NCI-H2227 (cell line): ENCODE results near the gene CCN5.

Experiments used
- DNase-seq: peaks from one replicate; lab custom pipeline; 2025; ENCODE audit not compliant: unreplicated experiment; lab: John Stamatoyannopoulos, UW

CCN5 gene

DNA sequence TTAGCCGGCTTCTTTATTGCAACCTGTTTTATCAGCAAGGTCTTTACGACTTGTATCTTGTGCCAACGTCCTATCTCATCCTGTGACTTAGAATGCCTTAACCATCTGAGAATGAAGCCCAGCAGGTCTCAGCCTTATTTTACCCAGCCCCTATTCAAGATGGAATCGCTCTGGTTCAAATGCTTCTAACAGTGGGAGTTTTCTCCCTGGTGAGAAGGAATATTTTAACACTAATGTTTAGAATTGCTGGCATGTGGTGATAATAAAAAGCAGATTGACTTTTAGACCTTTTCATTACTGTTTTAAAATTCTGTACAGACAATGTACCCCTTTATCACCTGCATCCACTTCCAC lies 20.6 kb downstream of the CCN5 start:
- no peak for DNase-seq

DNA sequence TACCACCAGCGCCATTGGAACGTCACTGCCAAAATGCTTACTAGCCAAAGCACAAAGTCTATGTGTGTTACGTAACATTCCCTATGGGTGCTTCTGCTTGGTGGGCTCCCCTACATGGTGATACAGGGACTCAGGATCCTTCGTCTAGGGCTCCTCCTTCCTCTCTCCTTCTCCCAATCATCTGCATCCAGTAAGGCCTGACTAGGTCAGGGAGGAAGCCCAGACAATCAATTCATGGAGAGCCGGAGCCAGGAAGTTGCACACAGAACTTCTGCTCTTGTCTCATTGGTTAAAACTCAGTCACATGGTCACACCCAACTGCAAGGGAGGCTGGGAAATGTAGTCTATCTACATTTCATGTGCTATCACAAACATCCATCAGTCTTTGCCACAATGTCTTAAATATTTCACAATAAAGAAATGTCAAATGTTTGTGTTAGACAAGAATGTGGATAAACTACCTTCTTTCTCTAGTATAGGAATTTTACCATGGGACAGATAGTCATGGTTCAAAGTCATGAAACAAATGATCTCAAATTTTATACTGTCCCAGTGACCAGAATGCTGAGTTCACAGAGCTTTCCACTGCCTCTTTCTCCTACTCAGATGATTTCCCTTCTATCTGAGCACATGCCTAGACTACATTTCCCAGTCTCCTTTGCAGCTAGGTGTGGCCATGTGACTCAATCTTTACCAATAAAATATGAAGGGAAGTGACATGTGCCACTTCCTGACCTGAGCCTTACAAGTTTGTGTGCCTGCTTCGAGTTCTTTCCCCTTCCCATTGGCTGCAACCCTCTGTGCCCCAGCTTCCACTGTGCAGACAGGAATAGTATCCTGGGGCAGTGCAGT lies 21.2 kb downstream of the CCN5 start:
- peak; percentile 88 for DNase-seq

DNA sequence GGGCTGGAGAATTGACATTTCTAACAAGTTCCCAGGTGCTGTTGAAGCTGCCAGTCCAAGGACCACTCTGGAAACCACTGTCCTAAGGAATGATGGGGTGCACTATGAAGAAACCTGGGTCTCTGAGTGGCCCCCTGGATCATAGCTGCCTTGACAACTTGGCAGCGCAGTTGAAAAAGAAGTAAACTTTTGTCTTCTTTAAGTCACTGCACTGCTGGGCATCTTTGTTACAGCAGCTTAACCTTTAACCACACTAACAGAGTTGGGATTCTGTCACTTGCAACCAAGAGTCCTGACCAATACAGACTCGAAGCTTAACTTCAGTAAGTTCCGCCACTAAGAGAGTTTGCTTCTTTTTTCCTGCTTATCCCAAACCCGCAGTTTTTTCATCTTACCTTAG lies 21.9 kb downstream of the CCN5 start:
- no peak for DNase-seq

DNA sequence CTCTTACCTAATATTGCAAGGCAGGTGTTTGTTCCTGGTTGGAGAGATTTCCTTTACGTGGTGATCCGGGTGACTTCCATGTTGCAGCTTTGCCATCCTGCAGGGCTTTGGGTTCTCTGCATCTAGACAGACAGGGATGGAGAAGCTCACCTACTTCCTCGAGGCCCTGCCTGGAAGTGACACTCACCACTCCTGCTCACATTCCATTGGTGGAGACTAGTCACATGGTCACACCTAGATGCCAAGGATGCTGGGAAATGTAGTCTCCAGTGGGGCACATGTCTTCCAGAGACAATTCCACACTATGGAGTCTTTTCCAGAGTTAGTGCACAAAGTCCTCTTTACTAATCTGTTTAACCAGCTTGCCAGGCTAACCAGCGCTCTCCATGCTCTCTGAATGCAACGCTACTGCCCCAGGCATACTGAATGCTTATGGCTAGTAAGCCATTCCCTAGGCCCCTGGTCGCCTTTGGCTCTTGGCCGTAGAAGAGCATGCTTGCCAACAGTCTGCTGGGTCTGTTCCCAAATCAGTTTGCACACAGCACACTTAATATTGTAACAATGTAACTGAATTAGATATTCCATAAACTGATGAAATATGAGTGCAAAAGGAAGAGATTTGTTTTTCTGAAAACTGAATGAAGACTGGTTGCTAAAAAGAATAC lies 23.8 kb downstream of the CCN5 start:
- DNase-seq, result peak; percentile 95

DNA sequence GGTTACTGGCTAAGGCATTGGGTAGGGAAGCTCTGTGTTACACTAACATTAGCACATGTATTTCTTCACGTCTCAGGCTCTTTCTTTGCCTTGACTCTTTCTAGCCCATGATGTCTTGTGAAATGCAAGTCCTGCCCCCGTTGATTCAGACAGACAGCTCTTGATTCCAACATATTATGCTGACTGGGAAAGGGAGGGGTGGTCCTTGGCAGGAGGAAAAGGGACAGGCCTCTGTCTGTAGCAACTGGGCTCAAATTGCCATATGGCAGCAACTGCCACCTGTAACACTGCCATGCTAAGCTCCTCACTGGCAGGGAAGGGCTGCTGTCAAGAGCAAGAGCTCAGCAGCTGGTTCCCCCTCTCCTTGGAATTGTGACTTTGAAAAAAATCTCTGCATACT lies 24.8 kb downstream of the CCN5 start:
- no peak for DNase-seq

DNA sequence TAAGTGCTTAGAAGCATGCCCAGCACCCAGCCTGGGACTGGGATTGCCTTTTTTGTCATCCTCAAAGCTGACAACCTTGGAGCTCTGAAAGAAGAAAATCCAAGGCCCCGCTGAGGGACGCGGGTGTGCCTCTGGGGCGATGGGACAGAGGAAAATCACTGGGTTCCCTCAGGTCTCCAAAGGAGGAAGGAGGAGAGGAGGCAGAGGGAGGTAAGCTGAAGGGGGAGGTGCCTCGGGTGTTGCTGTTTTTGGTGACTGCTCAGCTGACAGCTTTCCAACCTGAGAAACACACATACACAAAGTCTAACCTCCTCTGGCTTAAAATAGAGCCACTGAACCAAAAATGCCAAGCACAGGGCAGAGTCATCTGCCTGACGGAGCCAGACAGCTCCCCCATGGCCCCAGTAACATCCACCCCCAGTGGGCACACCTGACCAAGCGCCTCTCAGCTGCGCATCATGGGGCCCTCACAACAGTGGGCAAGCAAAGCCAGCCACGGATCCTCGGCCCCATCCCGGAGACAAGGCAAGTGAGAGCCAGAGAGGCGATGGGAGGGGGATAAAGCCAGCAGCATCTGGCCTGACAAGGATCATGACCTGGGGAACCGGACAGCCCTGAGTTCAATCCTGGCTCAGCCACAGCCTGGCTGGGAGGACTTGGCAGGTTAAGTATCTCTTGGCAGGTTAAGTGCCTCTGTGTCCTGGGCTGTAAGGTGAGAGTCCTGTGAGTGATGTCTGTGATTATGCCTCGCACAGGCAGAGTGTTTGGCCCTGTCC lies 27.3 kb downstream of the CCN5 start:
- no peak for DNase-seq

DNA sequence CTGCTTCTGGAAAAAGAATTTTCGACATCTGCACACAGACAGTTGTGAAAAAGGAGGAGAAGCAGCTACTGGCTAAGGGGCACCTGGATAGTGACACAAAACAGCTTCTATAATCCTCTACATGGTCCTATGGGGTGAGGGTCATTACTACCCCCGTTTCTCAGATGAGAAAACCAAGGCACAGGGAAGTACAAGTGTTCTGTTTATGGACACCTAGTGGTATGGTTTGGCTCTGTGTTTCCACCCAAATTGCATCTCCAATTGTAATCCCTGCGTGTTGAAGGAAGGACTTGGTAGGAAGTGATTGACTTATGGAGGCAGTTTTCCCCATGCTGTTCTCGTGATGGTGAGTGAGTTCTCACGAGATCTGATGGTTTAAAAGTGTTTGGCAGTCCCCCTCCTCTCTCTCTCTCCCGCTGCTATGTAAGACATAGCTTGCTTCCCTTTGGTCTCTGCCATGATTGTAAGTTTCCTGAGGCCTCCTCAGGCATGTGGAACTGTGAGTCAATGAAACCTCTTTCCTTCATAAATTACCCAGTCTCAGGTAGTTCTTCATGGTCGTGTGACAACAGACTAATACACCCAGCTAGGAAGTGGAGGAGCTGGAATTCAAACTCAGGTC lies 28.0 kb downstream of the CCN5 start:
- no peak for DNase-seq

DNA sequence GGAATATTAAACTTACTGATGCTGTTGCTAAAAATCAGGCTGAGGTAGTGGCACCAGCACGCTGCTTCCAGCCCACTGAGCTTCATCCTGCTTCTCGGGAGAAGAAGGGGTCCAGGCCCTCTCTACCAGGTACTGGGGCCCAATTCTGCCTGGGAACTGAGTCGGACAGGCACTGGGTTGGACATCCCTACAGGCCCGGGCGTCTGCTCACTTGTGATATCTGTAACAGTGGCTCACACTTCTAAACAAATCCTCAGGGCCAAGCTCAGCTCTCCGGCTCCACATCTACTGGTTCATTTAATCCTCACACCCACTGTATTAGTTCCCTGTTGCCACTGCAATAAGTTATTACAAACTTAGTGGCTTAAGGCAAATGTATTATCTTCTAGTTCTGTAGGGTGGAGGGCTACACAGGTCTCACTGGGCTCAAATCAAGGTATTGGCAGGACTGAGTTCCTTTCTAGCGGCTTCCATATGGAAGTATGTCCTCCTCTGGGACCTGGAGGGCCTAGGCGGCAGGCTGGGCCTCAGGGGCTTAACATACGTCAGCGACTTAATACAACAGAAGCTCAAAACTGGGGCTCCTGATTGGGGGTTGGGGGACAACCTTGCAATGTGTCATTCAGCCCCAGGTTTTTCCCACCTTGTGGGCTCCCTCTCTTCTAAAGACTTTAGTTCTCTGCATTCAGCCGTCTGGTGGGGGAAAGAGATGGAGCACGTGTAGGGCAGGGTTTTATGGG lies 28.9 kb downstream of the CCN5 start:
- DNase-seq, result no peak

DNA sequence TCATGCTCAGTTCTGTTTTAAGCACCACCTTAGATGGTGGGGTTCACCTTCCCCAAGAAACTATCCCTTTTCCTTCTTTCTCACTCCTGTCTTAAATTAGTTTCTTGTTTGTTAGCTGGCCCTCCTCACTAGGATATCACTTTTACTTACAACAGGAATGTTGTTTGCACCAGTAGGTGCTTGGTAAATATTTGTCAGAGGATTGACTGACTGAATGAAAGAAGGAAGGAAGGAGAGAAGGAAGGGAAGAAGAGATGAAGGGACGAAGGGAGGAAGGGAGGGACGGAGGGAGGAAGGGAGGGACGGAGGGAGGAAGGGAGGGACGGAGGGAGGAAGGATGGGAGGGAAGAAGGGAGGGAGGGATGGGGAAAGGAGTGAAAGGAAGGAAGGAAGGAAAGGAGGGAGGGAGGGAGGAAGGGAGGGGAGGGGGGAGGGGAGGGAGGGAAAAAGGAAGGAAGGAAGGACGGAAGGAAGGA lies 30.0 kb downstream of the CCN5 start:
- no peak for DNase-seq

DNA sequence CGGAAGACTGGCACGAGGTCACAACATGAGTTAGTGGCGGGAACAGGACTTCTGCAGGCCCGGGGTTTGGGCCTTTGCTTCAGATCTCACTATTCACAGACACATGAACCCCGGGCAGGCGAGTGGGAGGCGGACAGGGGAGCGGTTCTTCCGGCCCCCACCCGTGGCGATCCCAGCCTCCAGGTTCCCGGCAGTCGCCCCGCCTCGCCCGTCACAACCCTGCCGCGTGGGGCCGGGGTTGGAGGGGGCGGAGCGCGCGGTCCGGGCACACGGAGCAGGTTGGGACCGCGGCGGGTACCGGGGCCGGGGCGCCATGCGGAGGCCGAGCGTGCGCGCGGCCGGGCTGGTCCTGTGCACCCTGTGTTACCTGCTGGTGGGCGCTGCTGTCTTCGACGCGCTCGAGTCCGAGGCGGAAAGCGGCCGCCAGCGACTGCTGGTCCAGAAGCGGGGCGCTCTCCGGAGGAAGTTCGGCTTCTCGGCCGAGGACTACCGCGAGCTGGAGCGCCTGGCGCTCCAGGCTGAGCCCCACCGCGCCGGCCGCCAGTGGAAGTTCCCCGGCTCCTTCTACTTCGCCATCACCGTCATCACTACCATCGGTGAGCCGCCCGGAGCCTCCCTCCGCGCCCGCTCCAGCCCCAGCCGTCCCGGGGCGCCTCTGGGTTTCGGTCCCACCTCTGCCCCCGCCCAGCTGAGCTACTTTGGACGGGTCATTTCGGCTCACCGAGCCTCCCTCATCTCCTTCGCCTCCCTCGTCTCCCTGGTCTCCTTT lies 30.6 kb downstream of the CCN5 start, which contains the start of gene KCNK15:
Gene KCNK15, plus strand, starts transcription at position 268 of the 769 bp plus-strand sequence. Its CDS starts 46 bp downstream, at position 314.
- DNase-seq, result peak; percentile 49

DNA sequence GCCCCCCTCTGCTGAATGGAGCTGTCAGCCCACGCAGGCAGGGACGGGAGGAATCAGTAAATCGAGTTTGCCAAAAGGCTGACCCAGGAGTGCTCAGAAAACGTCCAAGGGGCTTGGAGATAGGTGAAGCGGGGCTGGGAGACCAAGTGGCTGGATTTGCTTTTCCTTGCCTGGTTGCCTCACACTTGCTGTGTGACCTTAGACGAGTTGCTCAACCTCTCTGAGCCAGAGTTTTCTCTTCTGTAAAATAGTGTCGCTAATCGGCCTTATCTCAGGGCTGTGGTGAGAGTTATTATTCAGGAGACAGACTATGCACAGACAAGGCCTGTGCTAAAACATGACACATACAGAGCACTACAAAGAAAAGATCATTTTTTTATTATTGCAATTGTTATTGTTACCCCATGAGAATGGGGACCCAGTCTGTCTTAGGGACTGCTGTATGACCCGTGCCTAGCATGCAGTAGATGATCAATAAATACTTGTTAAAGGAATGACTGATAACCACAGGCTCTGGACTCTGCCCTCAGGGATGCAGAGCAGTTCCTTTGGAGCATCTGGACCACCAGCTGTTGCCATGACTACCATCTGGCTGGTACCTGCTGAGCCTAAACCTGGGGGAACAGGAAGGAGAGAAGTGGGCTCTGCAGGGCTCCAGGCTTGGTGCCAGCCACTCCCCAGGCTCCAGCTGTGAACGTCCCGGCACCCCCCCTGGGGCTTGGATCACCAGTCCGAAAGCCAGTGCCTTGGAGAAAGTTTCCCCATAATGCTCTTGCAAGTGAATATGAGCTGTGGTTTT lies 31.4 kb downstream of the CCN5 start:
- no peak for DNase-seq

DNA sequence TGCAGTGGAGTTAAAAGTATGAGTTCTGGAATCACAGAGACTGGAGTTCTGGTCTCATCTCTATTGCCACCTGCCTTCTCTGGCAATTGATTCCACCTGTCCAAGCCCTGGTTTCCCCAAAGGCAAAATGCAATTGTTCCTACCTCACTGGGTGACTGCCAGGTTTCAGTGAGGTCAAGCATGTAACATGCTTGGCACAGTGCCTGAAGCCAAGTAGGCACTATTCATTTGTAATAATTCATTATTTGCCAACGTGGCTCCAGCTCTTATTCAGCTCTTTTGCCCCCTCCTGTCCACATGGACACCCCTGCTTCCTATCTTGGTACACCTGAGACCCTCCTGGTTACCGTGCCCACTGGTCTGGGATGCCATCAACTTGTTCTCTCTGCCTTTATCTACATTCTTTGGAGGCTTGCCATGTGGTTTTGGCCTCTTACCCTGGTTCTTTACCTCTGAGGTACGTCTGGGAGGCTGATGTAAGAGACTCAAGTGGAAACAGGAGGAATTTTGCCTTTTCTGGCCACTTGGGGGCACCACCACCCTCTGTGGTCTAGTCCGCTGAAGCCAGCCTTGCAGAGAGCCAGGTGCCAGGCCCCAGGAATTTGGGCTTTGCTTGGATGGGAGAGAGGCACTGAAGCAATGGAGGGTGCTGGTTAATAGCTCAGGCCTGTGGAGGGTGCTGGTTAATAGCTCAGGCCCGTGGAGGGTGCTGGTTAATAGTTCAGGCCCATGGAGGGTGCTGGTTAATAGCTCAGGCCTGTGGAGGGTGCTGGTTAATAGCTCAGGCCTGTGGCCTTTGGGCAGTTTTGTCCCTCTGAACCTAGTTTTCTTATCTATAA lies 32.2 kb downstream of the CCN5 start:
- peak; percentile 90 for DNase-seq

DNA sequence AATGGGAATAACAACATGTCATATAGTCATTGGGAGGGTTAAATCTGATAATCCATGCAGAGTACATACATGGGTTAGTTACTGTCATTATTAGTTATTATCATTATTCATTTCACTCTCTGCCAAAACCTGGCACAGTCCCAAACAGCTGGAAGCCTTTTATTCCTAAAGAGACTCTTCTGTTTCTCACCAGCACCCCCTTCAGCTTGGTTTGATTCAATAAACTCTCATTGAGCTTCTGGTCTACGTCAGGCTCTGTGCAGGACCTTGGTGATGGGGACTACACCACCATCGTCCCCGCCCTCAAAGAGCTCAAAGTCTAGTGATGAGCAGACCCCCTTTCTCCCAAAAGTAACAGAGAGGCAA lies 32.8 kb downstream of the CCN5 start:
- no peak for DNase-seq

DNA sequence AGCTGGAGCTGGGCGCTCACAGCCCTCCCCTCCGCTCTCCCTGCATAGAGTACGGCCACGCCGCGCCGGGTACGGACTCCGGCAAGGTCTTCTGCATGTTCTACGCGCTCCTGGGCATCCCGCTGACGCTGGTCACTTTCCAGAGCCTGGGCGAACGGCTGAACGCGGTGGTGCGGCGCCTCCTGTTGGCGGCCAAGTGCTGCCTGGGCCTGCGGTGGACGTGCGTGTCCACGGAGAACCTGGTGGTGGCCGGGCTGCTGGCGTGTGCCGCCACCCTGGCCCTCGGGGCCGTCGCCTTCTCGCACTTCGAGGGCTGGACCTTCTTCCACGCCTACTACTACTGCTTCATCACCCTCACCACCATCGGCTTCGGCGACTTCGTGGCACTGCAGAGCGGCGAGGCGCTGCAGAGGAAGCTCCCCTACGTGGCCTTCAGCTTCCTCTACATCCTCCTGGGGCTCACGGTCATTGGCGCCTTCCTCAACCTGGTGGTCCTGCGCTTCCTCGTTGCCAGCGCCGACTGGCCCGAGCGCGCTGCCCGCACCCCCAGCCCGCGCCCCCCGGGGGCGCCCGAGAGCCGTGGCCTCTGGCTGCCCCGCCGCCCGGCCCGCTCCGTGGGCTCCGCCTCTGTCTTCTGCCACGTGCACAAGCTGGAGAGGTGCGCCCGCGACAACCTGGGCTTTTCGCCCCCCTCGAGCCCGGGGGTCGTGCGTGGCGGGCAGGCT lies 35.1 kb downstream of the CCN5 start:
- no peak for DNase-seq

DNA sequence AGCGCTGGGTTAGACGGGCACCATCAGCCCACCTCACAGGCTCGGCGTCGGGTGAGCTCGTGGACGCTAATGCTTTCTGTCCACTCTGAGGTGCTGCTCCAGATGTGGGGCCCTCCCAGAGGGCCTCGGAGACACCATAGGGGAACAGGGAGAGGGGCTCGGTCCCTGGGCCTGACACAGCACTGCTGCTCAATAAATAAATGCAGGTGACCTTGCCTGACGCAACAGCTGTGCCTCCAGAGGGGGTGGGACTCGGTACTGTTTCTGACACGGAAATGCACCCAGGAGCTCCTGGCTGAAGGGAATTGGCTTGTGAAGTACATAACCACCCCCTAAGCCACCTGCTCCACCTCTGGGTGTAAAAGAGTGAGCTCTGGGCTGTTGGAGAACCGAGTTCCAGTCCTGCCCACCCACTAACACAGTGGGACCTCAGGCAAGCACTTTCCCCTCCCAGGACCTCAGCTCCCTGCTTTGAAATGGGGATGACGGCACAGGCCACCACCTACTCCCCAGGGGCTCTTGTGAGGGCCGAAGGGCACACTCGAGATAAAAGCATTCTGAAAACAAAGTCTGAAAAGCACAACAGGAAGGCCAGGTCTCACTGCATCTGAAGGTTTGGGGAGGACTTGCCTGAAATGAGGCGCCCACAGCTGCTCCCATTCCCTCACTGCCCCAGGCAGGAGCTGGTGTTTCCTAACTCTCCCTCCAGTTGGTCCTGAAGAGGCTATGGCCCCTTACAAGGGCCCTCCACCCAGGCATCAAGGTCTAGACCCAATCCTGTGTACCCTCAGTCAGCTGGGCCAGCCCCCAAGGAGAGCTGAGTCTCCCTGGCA lies 37.1 kb downstream of the CCN5 start:
- no peak for DNase-seq

DNA sequence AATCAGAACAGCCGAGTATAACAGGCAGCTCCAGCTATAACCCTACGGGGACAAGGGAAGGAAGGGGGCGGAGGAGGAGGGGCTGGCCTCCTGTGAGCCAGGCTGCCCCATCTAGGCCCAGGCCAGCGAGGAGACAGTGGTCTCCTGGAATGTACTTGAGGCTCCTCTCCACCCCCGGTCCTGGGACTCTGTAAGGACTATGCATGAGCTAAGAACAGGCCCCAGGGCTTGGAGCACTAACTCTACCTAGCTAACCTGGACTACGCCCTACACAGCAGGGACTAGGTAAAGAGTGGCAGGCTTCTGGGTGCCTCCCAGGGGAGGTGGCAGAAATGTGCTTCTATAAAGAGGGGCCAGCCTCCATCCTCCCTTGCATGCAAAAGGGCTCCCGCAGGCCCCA lies 39.4 kb downstream of the CCN5 start:
- DNase-seq, result no peak
